Measurements from ENCODE around the gene BEST3. TPM values are rescaled to one million over a fixed set of nuclear protein-coding genes. Genes with fewer than 3 reads are reported as not detected.

Gene BEST3
- total and polyA plus RNA-seq, 2 donors (not counting 1 experiment from before 2014, with no cell fraction given): not detected

DNA sequence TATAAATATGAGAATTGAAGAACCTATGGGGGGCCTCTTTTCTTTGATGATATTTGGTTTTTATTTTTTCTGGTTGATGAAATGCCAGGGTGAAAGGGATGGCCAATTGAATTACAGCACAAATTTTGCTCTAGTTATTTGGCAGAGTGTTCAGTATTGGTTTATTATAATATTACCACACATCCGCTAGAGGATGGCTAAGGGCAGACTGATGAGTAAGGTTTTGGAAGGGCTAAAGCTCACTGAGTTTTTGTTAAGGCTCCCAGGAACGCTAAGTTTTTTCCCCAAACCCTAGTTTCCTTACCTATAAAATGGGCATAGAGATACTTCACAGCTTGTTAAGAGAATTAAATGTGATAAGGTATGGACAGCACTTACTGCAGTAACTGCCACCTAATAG is 54.1 kb downstream of the BEST3 start:
- Histone ChIP-seq H3K36me3 (replicated peaks in 1 of 2; ENCODE audit: control extremely low read depth in 1 of 2, control insufficient read depth in 1 of 2, extremely low read depth in 1 of 2, insufficient read depth in 2 of 2, low read length in 1 of 2) (no peaks in the 10 kb centered on the region), H3K79me2 (ENCODE audit: control insufficient read depth, insufficient read depth, low read length) (no peaks in the 10 kb centered on the region), H3K4me3 (ENCODE audit: control extremely low read depth in 1 of 5, extremely low read depth in 1 of 5, insufficient read depth in 1 of 5, low read depth in 2 of 5, low read length in 4 of 5) (no peak overlapping the region), H3K27ac (ENCODE audit: low read length in 2 of 2) (no peak overlapping the region), H2AFZ (ENCODE audit: insufficient read depth, low read depth, low read length, poor library complexity, severe bottlenecking) (no peak overlapping the region), H3K9ac (ENCODE audit: low read length) (no peak overlapping the region), H3K27me3 (replicated peaks in 1 of 4; ENCODE audit: control extremely low read depth in 1 of 4, control insufficient read depth in 3 of 4, insufficient read depth in 4 of 4, low read length in 3 of 4) (no peaks in the 10 kb centered on the region), H3K4me2 (replicated peaks; ENCODE audit: low read depth, low read length, poor library complexity, severe bottlenecking) (no peak overlapping the region), H4K20me1 (ENCODE audit: control insufficient read depth, insufficient read depth, low read length, poor library complexity, severe bottlenecking) (no peaks in the 10 kb centered on the region), H3K9me3 (ENCODE audit: control extremely low read depth in 1 of 3, control insufficient read depth in 2 of 3, insufficient read depth in 1 of 3, low read length in 2 of 3) (no peaks in the 10 kb centered on the region), H3K4me1 (ENCODE audit: control insufficient read depth in 2 of 2, insufficient read depth in 2 of 2, low read length in 2 of 2) (no peaks in the 10 kb centered on the region)
- H3K4me3 Mint-ChIP-seq: no peak overlapping the region
- ChIA-PET CTCF (interaction anchor here (0.5 kb wide), 1 partner anchor 288 kb away, joined by 3 read pairs; no protein-coding TSS in a partner anchor), POLR2A (no interaction called here)
- TF ChIP-seq, protein P1, sequence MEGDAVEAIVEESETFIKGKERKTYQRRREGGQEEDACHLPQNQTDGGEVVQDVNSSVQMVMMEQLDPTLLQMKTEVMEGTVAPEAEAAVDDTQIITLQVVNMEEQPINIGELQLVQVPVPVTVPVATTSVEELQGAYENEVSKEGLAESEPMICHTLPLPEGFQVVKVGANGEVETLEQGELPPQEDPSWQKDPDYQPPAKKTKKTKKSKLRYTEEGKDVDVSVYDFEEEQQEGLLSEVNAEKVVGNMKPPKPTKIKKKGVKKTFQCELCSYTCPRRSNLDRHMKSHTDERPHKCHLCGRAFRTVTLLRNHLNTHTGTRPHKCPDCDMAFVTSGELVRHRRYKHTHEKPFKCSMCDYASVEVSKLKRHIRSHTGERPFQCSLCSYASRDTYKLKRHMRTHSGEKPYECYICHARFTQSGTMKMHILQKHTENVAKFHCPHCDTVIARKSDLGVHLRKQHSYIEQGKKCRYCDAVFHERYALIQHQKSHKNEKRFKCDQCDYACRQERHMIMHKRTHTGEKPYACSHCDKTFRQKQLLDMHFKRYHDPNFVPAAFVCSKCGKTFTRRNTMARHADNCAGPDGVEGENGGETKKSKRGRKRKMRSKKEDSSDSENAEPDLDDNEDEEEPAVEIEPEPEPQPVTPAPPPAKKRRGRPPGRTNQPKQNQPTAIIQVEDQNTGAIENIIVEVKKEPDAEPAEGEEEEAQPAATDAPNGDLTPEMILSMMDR (IDR thresholded peaks at IDR 0.05): no peak
- TF ChIP-seq EZH2 (IDR thresholded peaks at IDR 0.05; ENCODE audit: borderline replicate concordance, insufficient read depth, low read depth, low read length, poor library complexity, severe bottlenecking): no peak
- WGBS (ENCODE audit: insufficient coverage): no CpG with 5 or more reads among the region's 2 CpGs
- peaks cover 20% of the 10 kb centered on the region for H3K27me3 Mint-ChIP-seq
- intact Hi-C loops (cut with micrococcal nuclease): no loop called here
- ATAC-seq (ENCODE audit: low read depth) (no peak), DNase-seq (no peak)
- H3K4me1 Mint-ChIP-seq: no peaks in the 10 kb centered on the region
- no peaks in the 10 kb centered on the region for H3K9me3 Mint-ChIP-seq (ENCODE audit: insufficient read depth)
- H3K27ac Mint-ChIP-seq: no peak overlapping the region

DNA sequence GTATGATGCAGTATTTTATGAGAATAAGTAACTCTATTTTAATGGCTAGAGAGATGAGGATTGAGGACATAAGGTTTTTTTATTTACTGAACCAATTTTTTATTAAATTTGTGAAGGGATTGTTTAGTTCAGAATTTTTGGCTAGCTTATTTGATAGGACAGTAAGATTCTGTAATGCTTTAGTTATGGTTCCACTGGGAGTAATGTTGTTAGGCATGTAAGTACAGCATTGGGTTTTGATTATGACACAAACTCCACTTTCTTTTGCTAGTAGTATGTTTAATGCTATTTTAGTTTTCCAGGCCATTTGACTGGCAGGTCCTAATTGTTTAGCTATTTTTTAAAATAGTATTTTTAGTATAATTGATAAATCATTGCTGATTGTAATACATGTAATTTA is 54.6 kb downstream of the BEST3 start:
- Histone ChIP-seq H3K27ac (ENCODE audit: low read length in 2 of 2) (no peak overlapping the region), H4K20me1 (ENCODE audit: control insufficient read depth, insufficient read depth, low read length, poor library complexity, severe bottlenecking) (no peaks in the 10 kb centered on the region), H3K27me3 (replicated peaks in 1 of 4; ENCODE audit: control extremely low read depth in 1 of 4, control insufficient read depth in 3 of 4, insufficient read depth in 4 of 4, low read length in 3 of 4) (no peaks in the 10 kb centered on the region), H3K4me2 (replicated peaks; ENCODE audit: low read depth, low read length, poor library complexity, severe bottlenecking) (no peak overlapping the region), H3K9me3 (ENCODE audit: control extremely low read depth in 1 of 3, control insufficient read depth in 2 of 3, insufficient read depth in 1 of 3, low read length in 2 of 3) (no peaks in the 10 kb centered on the region), H3K36me3 (replicated peaks in 1 of 2; ENCODE audit: control extremely low read depth in 1 of 2, control insufficient read depth in 1 of 2, extremely low read depth in 1 of 2, insufficient read depth in 2 of 2, low read length in 1 of 2) (no peaks in the 10 kb centered on the region), H3K79me2 (ENCODE audit: control insufficient read depth, insufficient read depth, low read length) (no peaks in the 10 kb centered on the region), H3K4me3 (ENCODE audit: control extremely low read depth in 1 of 5, extremely low read depth in 1 of 5, insufficient read depth in 1 of 5, low read depth in 2 of 5, low read length in 4 of 5) (no peak overlapping the region), H2AFZ (ENCODE audit: insufficient read depth, low read depth, low read length, poor library complexity, severe bottlenecking) (no peak overlapping the region), H3K4me1 (ENCODE audit: control insufficient read depth in 2 of 2, insufficient read depth in 2 of 2, low read length in 2 of 2) (no peaks in the 10 kb centered on the region), H3K9ac (ENCODE audit: low read length) (no peak overlapping the region)
- Mint-ChIP-seq H3K27ac (no peak overlapping the region), H3K4me3 (no peak overlapping the region), H3K9me3 (ENCODE audit: insufficient read depth) (no peaks in the 10 kb centered on the region), H3K4me1 (no peaks in the 10 kb centered on the region), H3K27me3 (peaks cover 18% of the 10 kb centered on the region)
- TF ChIP-seq EZH2 (IDR thresholded peaks at IDR 0.05; ENCODE audit: borderline replicate concordance, insufficient read depth, low read depth, low read length, poor library complexity, severe bottlenecking): no peak
- TF ChIP-seq, protein P1 (IDR thresholded peaks at IDR 0.05): no peak
- ChIA-PET POLR2A (no interaction called here), CTCF (interaction anchor here (0.5 kb wide), 1 partner anchor 287 kb away, joined by 3 read pairs; no protein-coding TSS in a partner anchor)
- no peak for ATAC-seq (ENCODE audit: low read depth)
- intact Hi-C loops (cut with micrococcal nuclease): no loop called here
- no peak for DNase-seq
